ENCODE results near the gene RCN1. TPM values are rescaled to one million over a fixed set of nuclear protein-coding genes. Genes with fewer than 3 reads are reported as not detected.

RCN1 gene
- total and polyA plus RNA-seq, 4 donors, result 35.9 to 58.1 (median 46.4) TPM

DNA sequence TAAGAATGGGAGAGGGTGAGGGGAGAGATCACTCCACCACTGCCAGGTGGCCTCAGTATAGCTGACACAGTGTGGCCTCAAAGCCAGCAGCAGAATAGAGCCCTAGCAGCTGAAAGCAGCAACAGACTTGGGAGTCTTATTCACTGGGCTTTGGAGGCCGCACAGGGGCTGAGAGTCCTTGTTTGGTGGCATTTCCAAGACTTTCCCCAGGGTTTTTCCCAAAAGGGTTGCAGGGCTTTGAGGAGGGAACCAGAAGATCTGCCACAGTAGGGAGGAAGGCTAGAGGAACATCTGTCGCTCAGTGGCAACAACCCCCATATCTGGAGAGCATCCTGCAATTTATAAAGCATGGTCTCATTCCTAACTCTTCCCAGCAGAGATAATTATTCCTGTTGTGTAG is 35.0 kb upstream of the RCN1 start:
- TF ChIP-seq YY1 (IDR thresholded peaks at IDR 0.05) (no peak), EGR1 (IDR thresholded peaks at IDR 0.05; ENCODE audit: low read depth in 2 of 2) (no peak), FOXA2 (IDR thresholded peaks at IDR 0.05) (no peak), HNF4G (IDR thresholded peaks at IDR 0.05) (no peak), HNF4A (conservative IDR thresholded peaks at IDR 0.05) (no peak), RAD21 (IDR thresholded peaks at IDR 0.05) (no peak), GABPA (IDR thresholded peaks at IDR 0.05 in 1 of 2, conservative IDR thresholded peaks at IDR 0.05 in 1 of 2) (no peak), SP1 (IDR thresholded peaks at IDR 0.05) (no peak), NR2F2 (IDR thresholded peaks at IDR 0.05) (no peak), JUND (IDR thresholded peaks at IDR 0.05) (no peak), TAF1 (conservative IDR thresholded peaks at IDR 0.05) (no peak), RXRA (IDR thresholded peaks at IDR 0.05) (no peak), FOXA1 (IDR thresholded peaks at IDR 0.05) (no peak)
- TF ChIP-seq, protein P1, sequence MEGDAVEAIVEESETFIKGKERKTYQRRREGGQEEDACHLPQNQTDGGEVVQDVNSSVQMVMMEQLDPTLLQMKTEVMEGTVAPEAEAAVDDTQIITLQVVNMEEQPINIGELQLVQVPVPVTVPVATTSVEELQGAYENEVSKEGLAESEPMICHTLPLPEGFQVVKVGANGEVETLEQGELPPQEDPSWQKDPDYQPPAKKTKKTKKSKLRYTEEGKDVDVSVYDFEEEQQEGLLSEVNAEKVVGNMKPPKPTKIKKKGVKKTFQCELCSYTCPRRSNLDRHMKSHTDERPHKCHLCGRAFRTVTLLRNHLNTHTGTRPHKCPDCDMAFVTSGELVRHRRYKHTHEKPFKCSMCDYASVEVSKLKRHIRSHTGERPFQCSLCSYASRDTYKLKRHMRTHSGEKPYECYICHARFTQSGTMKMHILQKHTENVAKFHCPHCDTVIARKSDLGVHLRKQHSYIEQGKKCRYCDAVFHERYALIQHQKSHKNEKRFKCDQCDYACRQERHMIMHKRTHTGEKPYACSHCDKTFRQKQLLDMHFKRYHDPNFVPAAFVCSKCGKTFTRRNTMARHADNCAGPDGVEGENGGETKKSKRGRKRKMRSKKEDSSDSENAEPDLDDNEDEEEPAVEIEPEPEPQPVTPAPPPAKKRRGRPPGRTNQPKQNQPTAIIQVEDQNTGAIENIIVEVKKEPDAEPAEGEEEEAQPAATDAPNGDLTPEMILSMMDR (IDR thresholded peaks at IDR 0.05; ENCODE audit: low read depth, low read length, missing input control), result no peak
- TF ChIP-seq, protein P2, sequence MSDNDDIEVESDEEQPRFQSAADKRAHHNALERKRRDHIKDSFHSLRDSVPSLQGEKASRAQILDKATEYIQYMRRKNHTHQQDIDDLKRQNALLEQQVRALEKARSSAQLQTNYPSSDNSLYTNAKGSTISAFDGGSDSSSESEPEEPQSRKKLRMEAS (IDR thresholded peaks at IDR 0.05), result no peak
- TF ChIP-seq, protein P3, sequence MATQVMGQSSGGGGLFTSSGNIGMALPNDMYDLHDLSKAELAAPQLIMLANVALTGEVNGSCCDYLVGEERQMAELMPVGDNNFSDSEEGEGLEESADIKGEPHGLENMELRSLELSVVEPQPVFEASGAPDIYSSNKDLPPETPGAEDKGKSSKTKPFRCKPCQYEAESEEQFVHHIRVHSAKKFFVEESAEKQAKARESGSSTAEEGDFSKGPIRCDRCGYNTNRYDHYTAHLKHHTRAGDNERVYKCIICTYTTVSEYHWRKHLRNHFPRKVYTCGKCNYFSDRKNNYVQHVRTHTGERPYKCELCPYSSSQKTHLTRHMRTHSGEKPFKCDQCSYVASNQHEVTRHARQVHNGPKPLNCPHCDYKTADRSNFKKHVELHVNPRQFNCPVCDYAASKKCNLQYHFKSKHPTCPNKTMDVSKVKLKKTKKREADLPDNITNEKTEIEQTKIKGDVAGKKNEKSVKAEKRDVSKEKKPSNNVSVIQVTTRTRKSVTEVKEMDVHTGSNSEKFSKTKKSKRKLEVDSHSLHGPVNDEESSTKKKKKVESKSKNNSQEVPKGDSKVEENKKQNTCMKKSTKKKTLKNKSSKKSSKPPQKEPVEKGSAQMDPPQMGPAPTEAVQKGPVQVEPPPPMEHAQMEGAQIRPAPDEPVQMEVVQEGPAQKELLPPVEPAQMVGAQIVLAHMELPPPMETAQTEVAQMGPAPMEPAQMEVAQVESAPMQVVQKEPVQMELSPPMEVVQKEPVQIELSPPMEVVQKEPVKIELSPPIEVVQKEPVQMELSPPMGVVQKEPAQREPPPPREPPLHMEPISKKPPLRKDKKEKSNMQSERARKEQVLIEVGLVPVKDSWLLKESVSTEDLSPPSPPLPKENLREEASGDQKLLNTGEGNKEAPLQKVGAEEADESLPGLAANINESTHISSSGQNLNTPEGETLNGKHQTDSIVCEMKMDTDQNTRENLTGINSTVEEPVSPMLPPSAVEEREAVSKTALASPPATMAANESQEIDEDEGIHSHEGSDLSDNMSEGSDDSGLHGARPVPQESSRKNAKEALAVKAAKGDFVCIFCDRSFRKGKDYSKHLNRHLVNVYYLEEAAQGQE (IDR thresholded peaks at IDR 0.05), result no peak
- TF ChIP-seq, protein P4, sequence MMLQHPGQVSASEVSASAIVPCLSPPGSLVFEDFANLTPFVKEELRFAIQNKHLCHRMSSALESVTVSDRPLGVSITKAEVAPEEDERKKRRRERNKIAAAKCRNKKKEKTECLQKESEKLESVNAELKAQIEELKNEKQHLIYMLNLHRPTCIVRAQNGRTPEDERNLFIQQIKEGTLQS (IDR thresholded peaks at IDR 0.05), result no peak
- TF ChIP-seq, protein P5, sequence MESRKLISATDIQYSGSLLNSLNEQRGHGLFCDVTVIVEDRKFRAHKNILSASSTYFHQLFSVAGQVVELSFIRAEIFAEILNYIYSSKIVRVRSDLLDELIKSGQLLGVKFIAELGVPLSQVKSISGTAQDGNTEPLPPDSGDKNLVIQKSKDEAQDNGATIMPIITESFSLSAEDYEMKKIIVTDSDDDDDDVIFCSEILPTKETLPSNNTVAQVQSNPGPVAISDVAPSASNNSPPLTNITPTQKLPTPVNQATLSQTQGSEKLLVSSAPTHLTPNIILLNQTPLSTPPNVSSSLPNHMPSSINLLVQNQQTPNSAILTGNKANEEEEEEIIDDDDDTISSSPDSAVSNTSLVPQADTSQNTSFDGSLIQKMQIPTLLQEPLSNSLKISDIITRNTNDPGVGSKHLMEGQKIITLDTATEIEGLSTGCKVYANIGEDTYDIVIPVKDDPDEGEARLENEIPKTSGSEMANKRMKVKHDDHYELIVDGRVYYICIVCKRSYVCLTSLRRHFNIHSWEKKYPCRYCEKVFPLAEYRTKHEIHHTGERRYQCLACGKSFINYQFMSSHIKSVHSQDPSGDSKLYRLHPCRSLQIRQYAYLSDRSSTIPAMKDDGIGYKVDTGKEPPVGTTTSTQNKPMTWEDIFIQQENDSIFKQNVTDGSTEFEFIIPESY (IDR thresholded peaks at IDR 0.05), result no peak
- 96% methylated on average over 2 of the region's 2 CpGs for WGBS
- no peak overlapping the region for H3K27ac ChIP-seq (ENCODE audit: low read depth in 1 of 2, low read length in 2 of 2)

More for the DNA sequence above, 35.0 kb upstream of the RCN1 start:
- H3K4me1 ChIP-seq (ENCODE audit: control insufficient read depth in 4 of 4, insufficient read depth in 4 of 4, low read length in 3 of 4), result no peaks in the 10 kb centered on the region
- no peaks in the 10 kb centered on the region for H3K9me3 ChIP-seq (ENCODE audit: control insufficient read depth in 4 of 4, low read length in 3 of 4)
- H3K4me3 ChIP-seq (ENCODE audit: low read depth in 1 of 3, low read length in 3 of 3), result no peak overlapping the region
- H3K36me3 ChIP-seq (ENCODE audit: control insufficient read depth in 4 of 4, insufficient read depth in 3 of 4, low read depth in 1 of 4, low read length in 3 of 4), result no peaks in the 10 kb centered on the region
- no peak for DNase-seq (ENCODE audit: low spot score)
- no peak overlapping the region for H3K9ac ChIP-seq (ENCODE audit: low read depth in 1 of 2, low read length in 2 of 2)
- H3K27me3 ChIP-seq (ENCODE audit: control insufficient read depth in 4 of 4, insufficient read depth in 4 of 4, low read length in 3 of 4), result no peaks in the 10 kb centered on the region
